Natural killer cell (primary cell): Measurements from ENCODE around the gene CYP27C1. TPM values are rescaled to one million over a fixed set of nuclear protein-coding genes. Genes with fewer than 3 reads are reported as not detected.

Experiments
- ATAC-seq, 3 donors: fragments of 150-1000 bp in 2 of 3; fragments of 200-7000 bp in 1 of 3; cut with Tn5 transposase; 1 replicate in 1 of 3; 2 replicates in 2 of 3; pipeline ENCODE4 v1.10.0; 2021; ENCODE audit warnings: mild to moderate bottlenecking in 2 of 3, moderate library complexity in 2 of 3
- DNase-seq, 2 donors: peaks; one replicate each; pipeline versions ENCODE4 v3.0.0 to v3.0.0-alpha.2; 2013 to 2021; ENCODE audit warnings: mixed read lengths in 1 of 2
- H3K27ac ChIP-seq: one replicate; pipeline ENCODE4 v1.5.1; 2013; ENCODE audit warnings: mild to moderate bottlenecking, low read length
- H3K27me3 ChIP-seq: one replicate; pipeline ENCODE4 v1.6.1; 2013; ENCODE audit warnings: low read length; ENCODE audit not compliant: control insufficient read depth, insufficient read depth
- H3K36me3 ChIP-seq: one replicate; pipeline ENCODE4 v1.6.1; 2013; ENCODE audit warnings: low read length; ENCODE audit not compliant: control insufficient read depth, insufficient read depth
- H3K4me1 ChIP-seq: one replicate; pipeline ENCODE4 v1.6.1; 2013; ENCODE audit warnings: low read length; ENCODE audit not compliant: control insufficient read depth, insufficient read depth
- H3K4me3 ChIP-seq: one replicate; pipeline ENCODE4 v1.5.1; 2013; ENCODE audit warnings: low read length
- H3K9me3 ChIP-seq: one replicate; pipeline ENCODE4 v1.6.1; 2013; ENCODE audit warnings: low read length; ENCODE audit not compliant: control insufficient read depth, insufficient read depth
- H3K27ac Mint-ChIP-seq, 2 donors: one replicate each; pipeline ENCODE4 v1.8.0; 2022; ENCODE audit warnings: mild to moderate bottlenecking in 2 of 2, mixed read lengths in 2 of 2, moderate library complexity in 1 of 2
- H3K27me3 Mint-ChIP-seq, 2 donors: one replicate each; pipeline ENCODE4 v1.8.0; 2022; ENCODE audit warnings: low read depth in 2 of 2, mixed read lengths in 2 of 2
- H3K36me3 Mint-ChIP-seq: one replicate; pipeline ENCODE4 v1.8.0; 2022; ENCODE audit warnings: mixed read lengths
- H3K4me1 Mint-ChIP-seq, 2 donors: one replicate each; pipeline ENCODE4 v1.8.0; 2022; ENCODE audit warnings: mixed read lengths in 2 of 2
- H3K4me3 Mint-ChIP-seq: one replicate; pipeline ENCODE4 v1.8.0; 2022; ENCODE audit warnings: mild to moderate bottlenecking, moderate library complexity, mixed read lengths
- H3K9me3 Mint-ChIP-seq, 2 donors: one replicate each; pipeline ENCODE4 v1.8.0; 2022; ENCODE audit warnings: mixed read lengths in 2 of 2
- WGBS: methylation state at CpG from one replicate; pipeline ENCODE4 v1.1.7; 2013; ENCODE audit warnings: missing lambda C conversion rate; ENCODE audit not compliant: insufficient coverage; 5-methylcytosine and 5-hydroxymethylcytosine counted together
- intact Hi-C: fragments of 100-400 bp; cut with micrococcal nuclease; formaldehyde crosslinking; loops from one replicate; pipeline ENCODE4 v1.14.2; 2022
- total RNA-seq, 4 donors: library from RNA; stranded (reverse); fragments of 120-200 nt in 1 of 4; gene quantifications; one replicate each; pipeline versions ENCODE4 v1.2.3 to v1.2.4, GENCODE V29; 2013 to 2022
- TF ChIP-seq, protein P1 (sequence below): fragments of 200-600 bp; IDR thresholded peaks from one replicate; pipeline ENCODE4 v1.8.0; 2022; ENCODE audit warnings: antibody characterized with exemption

Gene CYP27C1
- total RNA-seq, 3 donors from 2014 or later (not counting 1 experiment from before 2014, with no cell fraction given): not detected

DNA sequence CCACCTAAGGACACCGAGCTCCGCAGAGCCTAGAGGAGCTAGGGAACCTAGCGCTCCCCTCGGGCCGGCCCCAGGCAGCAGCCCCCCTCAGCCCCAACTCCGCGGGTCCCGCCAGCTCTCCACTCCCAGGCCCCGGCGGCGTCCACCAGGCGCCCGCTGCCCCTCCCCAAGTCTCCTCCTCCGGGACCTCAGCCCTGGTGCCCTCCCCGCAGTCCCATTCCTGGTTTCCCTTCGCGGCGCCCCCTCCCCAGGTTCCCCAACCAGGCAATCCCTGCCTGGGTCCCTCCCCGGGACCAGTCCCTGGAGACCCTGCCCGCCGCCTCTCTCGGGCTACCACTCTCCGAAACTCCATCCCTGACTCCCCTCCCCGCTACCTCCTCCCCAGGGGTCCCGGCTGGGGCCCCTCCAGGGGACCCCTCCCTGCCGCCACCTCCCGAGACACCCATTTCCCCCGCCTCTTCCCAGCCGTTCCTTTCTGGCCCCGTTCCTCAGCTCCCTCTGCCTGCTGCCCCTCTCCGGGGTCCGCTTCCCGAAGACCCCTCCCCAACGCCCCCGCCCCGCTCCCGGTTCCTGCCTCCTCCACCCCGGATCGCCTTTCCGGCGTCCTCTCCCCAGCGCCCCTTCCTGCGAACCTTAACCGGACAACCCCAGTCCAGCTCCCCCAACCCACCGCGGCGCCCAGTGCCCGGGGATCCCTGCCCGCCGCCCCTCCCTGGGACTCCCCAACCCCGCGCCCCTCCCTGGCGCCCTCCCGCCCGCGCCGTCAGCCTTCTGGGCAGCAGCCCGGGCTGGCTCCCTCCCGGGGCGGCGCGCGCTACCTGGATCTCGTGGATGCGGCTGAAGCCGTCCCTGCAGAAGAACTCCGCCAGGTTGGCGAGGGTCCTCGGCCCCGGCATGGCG lies 678 bp downstream of the CYP27C1 start:
- Mint-ChIP-seq H3K4me3 (peak overlapping the region; percentile 13), H3K27me3 (peaks cover 54 to 63% of the 10 kb centered on the region in 2 donors), H3K4me1 (peaks cover 8 to 14% of the 10 kb centered on the region in 2 donors), H3K36me3 (peaks cover 8% of the 10 kb centered on the region), H3K27ac (no peak overlapping the region), H3K9me3 (no peaks in the 10 kb centered on the region)
- Histone ChIP-seq H3K36me3 (no peaks in the 10 kb centered on the region), H3K9me3 (no peaks in the 10 kb centered on the region), H3K4me1 (peaks cover 18% of the 10 kb centered on the region), H3K27ac (no peak overlapping the region), H3K27me3 (peaks cover 32% of the 10 kb centered on the region), H3K4me3 (no peak overlapping the region)
- intact Hi-C loops: no loop called here
- TF ChIP-seq, protein P1, sequence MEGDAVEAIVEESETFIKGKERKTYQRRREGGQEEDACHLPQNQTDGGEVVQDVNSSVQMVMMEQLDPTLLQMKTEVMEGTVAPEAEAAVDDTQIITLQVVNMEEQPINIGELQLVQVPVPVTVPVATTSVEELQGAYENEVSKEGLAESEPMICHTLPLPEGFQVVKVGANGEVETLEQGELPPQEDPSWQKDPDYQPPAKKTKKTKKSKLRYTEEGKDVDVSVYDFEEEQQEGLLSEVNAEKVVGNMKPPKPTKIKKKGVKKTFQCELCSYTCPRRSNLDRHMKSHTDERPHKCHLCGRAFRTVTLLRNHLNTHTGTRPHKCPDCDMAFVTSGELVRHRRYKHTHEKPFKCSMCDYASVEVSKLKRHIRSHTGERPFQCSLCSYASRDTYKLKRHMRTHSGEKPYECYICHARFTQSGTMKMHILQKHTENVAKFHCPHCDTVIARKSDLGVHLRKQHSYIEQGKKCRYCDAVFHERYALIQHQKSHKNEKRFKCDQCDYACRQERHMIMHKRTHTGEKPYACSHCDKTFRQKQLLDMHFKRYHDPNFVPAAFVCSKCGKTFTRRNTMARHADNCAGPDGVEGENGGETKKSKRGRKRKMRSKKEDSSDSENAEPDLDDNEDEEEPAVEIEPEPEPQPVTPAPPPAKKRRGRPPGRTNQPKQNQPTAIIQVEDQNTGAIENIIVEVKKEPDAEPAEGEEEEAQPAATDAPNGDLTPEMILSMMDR: no peak
- no peak for ATAC-seq
- no peak for DNase-seq
- 2% methylated on average over 71 of the region's 71 CpGs for WGBS

DNA sequence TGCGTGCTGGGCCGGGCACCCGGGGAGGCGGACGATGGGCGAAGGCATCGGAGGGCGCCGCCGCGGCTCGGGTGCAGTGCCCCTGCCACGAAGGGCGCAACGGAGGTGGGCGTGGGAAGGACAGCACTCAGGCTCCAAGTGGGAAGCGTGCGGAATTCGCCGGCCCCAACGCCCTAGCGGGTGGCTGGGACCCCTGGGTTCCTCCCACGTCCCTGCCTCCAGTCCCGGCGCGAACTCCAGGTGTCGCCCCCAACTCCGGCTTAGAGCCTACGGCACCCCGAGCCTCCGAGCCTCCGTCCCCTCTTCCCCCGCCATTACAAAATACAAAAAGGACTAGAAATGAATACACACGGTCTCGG lies 1.3 kb downstream of the CYP27C1 start:
- H3K36me3 ChIP-seq: no peaks in the 10 kb centered on the region
- DNase-seq (no peak), ATAC-seq (no peak)
- H3K4me3 ChIP-seq: no peak overlapping the region
- H3K27ac ChIP-seq: no peak overlapping the region
- Mint-ChIP-seq H3K27me3 (peaks cover 50 to 63% of the 10 kb centered on the region in 2 donors), H3K4me3 (no peak overlapping the region), H3K27ac (no peak overlapping the region), H3K9me3 (no peaks in the 10 kb centered on the region), H3K36me3 (peaks cover 8% of the 10 kb centered on the region), H3K4me1 (peaks cover 8 to 14% of the 10 kb centered on the region in 2 donors)
- peaks cover 32% of the 10 kb centered on the region for H3K27me3 ChIP-seq
- intact Hi-C loops: no loop called here
- H3K4me1 ChIP-seq: peaks cover 18% of the 10 kb centered on the region
- TF ChIP-seq, protein P1: no peak
- no peaks in the 10 kb centered on the region for H3K9me3 ChIP-seq
- WGBS: 4% methylated on average over 35 of the region's 35 CpGs

DNA sequence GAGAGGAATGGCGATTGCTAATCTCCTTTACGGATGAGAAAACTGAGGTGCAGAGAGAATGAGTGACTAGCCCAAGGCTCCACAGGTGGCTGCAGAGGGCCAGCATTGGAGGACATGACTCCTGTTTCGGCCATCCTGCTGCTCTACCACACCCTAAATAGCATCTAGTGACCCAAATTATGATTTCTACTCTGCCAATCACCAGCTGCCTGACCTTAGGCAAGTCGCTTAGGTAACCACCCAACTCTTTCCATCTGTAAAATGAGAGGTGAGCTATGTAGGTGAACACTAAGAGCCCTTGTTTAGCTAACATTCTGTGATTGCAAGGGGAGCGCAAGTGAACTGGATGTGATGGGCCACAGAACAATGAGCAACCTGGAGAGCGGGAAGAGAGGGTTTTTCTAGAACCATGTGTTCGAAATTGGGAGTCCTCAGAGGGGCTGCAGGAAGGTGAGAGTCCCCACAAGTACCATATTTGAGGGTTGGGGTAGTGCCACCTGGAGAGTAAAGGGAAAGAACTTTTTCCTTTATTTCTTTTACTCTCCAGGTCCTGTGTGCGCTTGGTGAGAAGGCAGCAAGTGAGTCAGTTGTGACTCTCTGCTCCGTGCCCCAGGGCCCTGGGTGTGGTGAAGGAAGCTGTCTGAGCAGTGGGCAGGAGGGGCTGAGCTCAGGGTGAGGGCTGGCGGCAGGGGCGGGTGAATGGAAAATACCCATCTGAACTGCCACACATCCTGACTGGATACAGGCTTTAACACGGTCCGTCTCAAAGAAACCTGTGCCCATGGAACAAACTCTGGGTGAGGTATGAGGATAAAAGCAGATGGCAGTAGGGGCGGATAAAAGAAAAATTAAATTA lies 2.4 kb downstream of the CYP27C1 start:
- H3K4me3 ChIP-seq: no peak overlapping the region
- ATAC-seq: no peak
- H3K36me3 ChIP-seq: no peaks in the 10 kb centered on the region
- peaks cover 30% of the 10 kb centered on the region for H3K27me3 ChIP-seq
- peaks cover 8 to 14% of the 10 kb centered on the region in 2 donors for H3K4me1 Mint-ChIP-seq
- no peak overlapping the region for H3K4me3 Mint-ChIP-seq
- peaks cover 18% of the 10 kb centered on the region for H3K4me1 ChIP-seq
- intact Hi-C loops: no loop called here
- 63% methylated on average over 13 of the region's 14 CpGs for WGBS
- peaks cover 43 to 64% of the 10 kb centered on the region in 2 donors for H3K27me3 Mint-ChIP-seq
- no peaks in the 10 kb centered on the region for H3K9me3 Mint-ChIP-seq
- no peak for DNase-seq
- H3K9me3 ChIP-seq: no peaks in the 10 kb centered on the region
- TF ChIP-seq, protein P1: no peak
- no peak overlapping the region for H3K27ac ChIP-seq
- peaks cover 8% of the 10 kb centered on the region for H3K36me3 Mint-ChIP-seq
- no peak overlapping the region for H3K27ac Mint-ChIP-seq
